ENCODE data around the gene CHSY1.
A peak's percentile ranks its signal among the peaks of the same experiment; 100 is the strongest.
"Not testable (repeated sequence)": the region's sequence is repeated elsewhere in the genome, so short reads cannot be mapped to it uniquely, and the experiment has no call there.

The CHSY1 gene

DNA sequence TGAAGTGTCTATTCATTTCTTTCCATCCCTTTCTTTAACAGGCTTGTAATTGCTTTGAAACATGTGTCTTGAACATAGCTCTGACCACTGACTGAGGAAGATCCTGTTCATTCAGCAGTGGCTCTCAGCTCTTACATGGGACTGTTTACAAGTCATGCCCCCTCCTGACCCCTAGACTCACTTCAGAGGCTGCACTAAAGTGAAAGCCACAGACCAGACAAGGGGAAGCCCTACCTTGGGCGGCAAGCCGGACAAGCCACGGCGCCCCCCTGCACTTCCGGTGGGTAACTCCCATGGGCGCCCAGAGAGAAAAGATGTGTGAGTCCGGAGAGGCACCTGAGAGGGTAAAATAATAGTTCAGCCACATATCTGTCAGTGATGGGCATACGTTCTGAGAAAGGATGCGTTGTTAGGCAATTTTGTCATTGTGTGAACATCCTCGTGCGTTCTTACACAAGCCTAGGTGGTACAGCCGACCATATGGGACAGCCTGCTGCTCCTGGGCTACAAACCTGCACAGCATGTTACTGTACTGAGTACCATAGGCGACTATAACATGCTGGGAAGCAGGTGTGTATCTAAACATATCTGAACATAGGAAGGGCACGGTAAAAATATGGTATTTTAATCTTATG is 116.2 kb downstream of the CHSY1 start:
- DNase-seq (ENCODE audit: low read depth in 2 of 2): no peak

- DNase-seq (ENCODE audit: low read depth in 2 of 2): no peak
Measured at GRCh38 chr15:101134780-101135179, 117.1 kb downstream of the CHSY1 start.

- DNase-seq (ENCODE audit: low read depth in 2 of 2): no peak
Measured at GRCh38 chr15:101133751-101134261, 118.0 kb downstream of the CHSY1 start.

- no peak for DNase-seq (ENCODE audit: low read depth in 2 of 2)
Measured at GRCh38 chr15:101133181-101133460, 118.7 kb downstream of the CHSY1 start.

DNA sequence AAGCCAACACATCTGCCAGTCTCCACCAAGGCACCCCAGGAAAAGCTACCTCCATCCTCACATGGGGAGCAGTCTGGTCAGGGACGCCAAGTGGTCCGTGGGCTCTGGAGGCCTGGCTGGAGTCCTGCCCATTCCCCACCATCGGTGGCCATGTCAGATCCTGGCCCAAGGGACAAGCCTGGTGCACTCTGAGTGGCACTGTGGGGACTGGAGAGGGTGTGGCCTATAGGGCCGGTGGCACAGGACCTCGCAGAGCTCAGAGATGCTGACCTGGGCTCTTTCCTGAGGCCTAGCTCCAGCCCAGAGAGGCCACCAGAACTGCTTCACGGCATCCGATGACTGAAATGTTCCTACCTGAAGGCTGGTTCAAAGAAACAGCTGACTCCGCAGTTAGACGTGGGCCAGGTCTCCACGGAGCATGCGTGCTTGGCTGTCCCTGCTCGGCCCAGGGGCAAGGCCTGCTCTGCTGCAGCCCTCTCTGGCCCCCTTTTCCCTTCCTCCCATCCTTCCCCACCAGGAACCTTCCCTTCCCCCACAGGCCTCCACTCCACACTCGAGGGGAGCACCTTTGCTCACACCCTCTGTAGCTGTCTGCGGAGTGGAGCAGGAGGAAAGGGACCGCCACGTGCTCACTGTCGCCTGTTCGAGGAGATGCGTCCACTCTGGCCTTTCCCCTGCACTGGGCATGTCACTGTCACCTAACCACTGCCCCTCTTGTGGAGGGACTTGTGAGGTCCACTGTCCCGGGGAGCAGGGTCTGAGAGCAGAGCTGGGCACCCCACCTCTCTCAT is 119.3 kb downstream of the CHSY1 start:
- DNase-seq (ENCODE audit: low read depth in 2 of 2): no peak

DNA sequence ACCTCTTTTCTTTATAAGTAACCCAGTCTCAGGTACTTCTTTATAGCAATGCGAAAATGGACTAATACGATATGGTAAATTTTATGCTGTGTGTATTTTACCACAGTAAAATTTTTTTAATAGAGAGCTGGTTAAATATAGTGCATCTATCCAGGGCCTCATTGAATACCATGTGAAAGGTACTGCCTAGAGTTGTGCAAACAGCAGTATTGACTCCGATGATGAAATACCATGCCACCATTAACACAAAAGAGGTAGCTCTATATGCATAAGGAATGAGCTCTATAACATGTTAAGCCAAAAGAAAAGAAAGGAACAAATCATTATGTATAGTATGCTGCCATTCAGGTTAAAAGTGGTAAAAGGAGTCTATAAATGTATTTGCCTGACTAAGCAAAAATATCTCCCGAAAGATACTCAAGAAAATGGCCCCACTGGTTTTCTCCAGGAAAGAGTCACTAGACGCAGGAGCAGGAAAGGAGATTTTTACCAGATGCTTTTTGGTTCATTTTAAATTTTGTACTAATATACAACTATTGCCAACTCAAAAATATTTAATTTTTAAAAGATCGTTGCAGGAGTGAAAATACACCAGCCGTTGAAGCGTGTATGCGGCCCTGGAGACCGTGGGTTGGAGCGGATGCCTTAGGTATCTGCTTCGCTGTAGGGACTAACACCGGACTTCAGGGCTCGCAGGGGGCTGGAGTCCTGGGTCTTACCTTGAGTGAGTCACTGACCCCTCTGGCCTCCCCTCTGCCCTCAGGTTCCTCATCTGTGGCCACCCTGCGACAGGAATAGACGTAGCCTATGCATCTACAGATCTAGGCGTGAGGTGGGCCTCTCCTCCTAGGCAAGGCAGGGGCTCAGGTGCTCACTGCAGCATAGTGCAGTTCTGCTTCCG is 120.1 kb downstream of the CHSY1 start:
- DNase-seq (ENCODE audit: low read depth in 2 of 2): no peak

- DNase-seq (ENCODE audit: low read depth in 2 of 2): no peak
Measured at GRCh38 chr15:101129851-101130380, 121.9 kb downstream of the CHSY1 start.

GRCh38 chr15:101128221-101129015 is 123.4 kb downstream of the CHSY1 start:
- DNase-seq (ENCODE audit: low read depth in 2 of 2): no peak

GRCh38 chr15:101127506-101128076 is 124.3 kb downstream of the CHSY1 start:
- peak; percentile 18 to 34 for DNase-seq (ENCODE audit: low read depth in 2 of 2)

DNA sequence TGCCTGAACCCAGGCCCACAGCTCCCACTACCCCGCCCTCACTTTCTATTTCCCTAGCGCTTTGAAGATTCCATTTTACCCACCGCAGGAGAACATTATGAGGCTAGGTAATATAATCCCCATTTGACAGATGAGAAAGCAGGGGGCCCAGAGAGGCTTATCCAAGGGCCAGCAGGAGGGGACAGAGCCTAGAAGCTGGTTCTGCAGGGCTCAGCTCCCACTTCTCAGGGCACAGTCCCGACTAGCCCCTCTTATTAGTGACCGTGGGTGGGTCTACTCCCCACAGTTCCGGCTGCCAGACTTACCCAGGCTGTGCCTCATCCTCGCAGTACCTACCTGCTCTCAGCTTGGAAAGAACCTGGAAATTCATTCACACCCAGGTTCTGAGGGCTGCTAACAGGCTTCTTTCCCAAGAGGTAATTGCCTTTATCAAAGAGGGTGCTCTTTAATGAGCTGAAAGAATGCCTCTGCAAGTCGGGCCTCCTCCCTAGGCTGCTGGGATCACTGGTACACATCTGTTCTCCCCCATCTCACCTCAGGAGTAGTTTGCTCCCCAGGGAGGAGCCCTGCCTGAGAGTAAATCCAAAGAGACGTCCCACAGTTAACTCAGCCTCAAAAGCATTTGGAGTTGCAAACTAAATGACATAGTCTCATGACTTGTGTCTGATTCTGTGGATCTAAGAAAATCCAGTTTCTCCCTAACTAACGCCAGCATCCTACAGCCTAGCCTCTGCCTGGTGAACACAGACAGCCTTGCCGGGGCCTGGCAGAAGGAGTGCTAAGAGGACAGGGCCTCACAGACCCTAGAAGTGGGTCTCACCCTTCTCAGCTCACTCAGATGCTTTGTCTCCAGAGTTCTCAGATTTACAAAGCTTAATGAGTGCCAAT is 125.0 kb downstream of the CHSY1 start:
- DNase-seq (ENCODE audit: low read depth in 2 of 2): peak; percentile 8 to 15

DNA sequence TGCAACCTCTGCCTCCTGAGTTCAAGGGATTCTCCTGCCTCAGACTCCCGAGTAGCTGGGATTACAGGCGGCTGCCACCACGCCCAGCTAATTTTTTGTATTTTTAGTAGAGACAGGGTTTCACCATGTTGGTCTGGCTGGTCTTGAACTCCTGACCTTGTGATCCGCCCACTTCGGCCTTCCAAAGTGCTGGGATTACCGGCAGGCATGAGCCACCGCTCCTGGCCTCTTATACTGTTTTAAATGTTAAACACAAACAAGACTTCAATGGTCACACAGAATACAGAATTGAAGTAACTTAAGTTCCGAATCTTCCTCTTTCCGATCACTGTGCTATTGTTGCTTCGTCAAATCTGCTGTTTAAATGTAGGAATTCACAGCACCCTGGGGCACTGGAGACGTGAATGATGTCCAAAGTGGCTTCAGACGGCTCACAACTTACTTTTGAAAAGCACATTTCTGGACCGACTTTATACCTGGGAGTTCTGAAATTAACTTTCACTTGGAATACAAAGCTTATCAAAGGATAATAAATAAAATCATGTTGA is 125.9 kb downstream of the CHSY1 start:
- DNase-seq (ENCODE audit: low read depth in 2 of 2): not testable (repeated sequence)
